ENCODE data around the gene TRIM26.

- TF ChIP-seq CTCF (conservative IDR thresholded peaks at IDR 0.05) (no peak), ZFX (IDR thresholded peaks at IDR 0.05) (no peak)
These were observed 28.7 kb downstream of the TRIM26 start for GRCh38 chr6:30184417-30185031.
